HL-60 (cell line): Measurements from ENCODE around the gene WDR5.

Source experiments
- DNase-seq, 2 experiments: peaks; one replicate each; pipeline ENCODE4 v3.0.0-alpha.2; 2010 to 2020; ENCODE audit warnings: low read depth in 1 of 2, low spot score in 1 of 2
- H3K27ac ChIP-seq: fragments of 250-450 bp; sonication (Bioruptor Pico); replicated peaks from 2 replicates; pipeline ENCODE4 v1.5.1; 2020; ENCODE audit warnings: mild to moderate bottlenecking, moderate library complexity
- H3K27me3 ChIP-seq: fragments of 250-450 bp; sonication (Bioruptor Pico); 2 replicates; pipeline ENCODE4 v1.5.1; 2021; ENCODE audit warnings: mild to moderate bottlenecking, moderate library complexity; ENCODE audit not compliant: insufficient read depth, poor library complexity, severe bottlenecking
- H3K4me3 ChIP-seq: replicated peaks from 2 replicates; pipeline ENCODE4 v1.5.1; 2011; ENCODE audit warnings: mild to moderate bottlenecking, control low read depth, low read length; ENCODE audit not compliant: insufficient read depth
- CTCF ChIP-seq: IDR thresholded peaks from one replicate; pipeline ENCODE4 v1.5.1; 2011; ENCODE audit warnings: low read length, control low read depth, inconsistent platforms; ENCODE audit not compliant: insufficient read depth
- GABPA ChIP-seq: IDR thresholded peaks from 2 replicates; pipeline ENCODE4 v1.6.1; 2012; ENCODE audit warnings: low read depth
- POLR2AphosphoS5 ChIP-seq: IDR thresholded peaks from 2 replicates; pipeline ENCODE4 v1.6.1; 2012; ENCODE audit warnings: low read depth
- REST ChIP-seq: IDR thresholded peaks from 2 replicates; pipeline ENCODE4 v1.6.1; 2012; ENCODE audit warnings: low read depth; ENCODE audit not compliant: insufficient replicate concordance
- SPI1 ChIP-seq: IDR thresholded peaks from 2 replicates; pipeline ENCODE4 v1.6.1; 2012; ENCODE audit warnings: low read depth, mild to moderate bottlenecking, borderline replicate concordance

Gene WDR5

GRCh38 chr9:134177186-134177585 is 41.3 kb downstream of the WDR5 start:
- Histone ChIP-seq H3K27me3 (peaks cover 3% of the 10 kb centered on the region), H3K4me3 (no peak overlapping the region), H3K27ac (no peak overlapping the region)
- TF ChIP-seq POLR2AphosphoS5: no peak
- TF ChIP-seq GABPA: no peak
- no peak for TF ChIP-seq SPI1
- TF ChIP-seq REST: no peak
- TF ChIP-seq CTCF: no peak
- DNase-seq: no peak

GRCh38 chr9:134177624-134178393 is 41.9 kb downstream of the WDR5 start:
- Histone ChIP-seq H3K4me3 (no peak overlapping the region), H3K27me3 (peaks cover 3% of the 10 kb centered on the region), H3K27ac (no peak overlapping the region)
- TF ChIP-seq GABPA (no peak), CTCF (no peak), SPI1 (no peak), POLR2AphosphoS5 (no peak), REST (no peak)
- no peak for DNase-seq

GRCh38 chr9:134178394-134178767 is 42.5 kb downstream of the WDR5 start:
- no peak for TF ChIP-seq SPI1
- no peak for TF ChIP-seq GABPA
- no peak for TF ChIP-seq REST
- TF ChIP-seq POLR2AphosphoS5: no peak
- TF ChIP-seq CTCF: no peak
- DNase-seq: no peak
- no peak overlapping the region for H3K27ac ChIP-seq

More at GRCh38 chr9:134178394-134178767, 42.5 kb downstream of the WDR5 start:
- H3K27me3 ChIP-seq: peaks cover 3% of the 10 kb centered on the region
- no peak overlapping the region for H3K4me3 ChIP-seq
